WTC11 (cell line): ENCODE measurements around the gene MYOM1. TPM values are rescaled to one million over a fixed set of nuclear protein-coding genes. Genes with fewer than 3 reads are reported as not detected.

ENCODE experiments used
- ATAC-seq: fragments of 200-7000 bp; cut with Tn5 transposase; 2 replicates; pipeline ENCODE4 v1.10.0; 2021; ENCODE audit warnings: mild to moderate bottlenecking, moderate library complexity
- CTCF ChIA-PET: fragments of 300-600 bp; sonication (Branson Sonifier 250); formaldehyde crosslinking; loops from one replicate; lab custom pipeline; 2021; ENCODE audit warnings: antibody characterized with exemption; lab: Charles Lee
- POLR2A ChIA-PET: fragments of 350-600 bp; sonication (Branson Sonifier 250); formaldehyde crosslinking; loops from one replicate; lab custom pipeline; 2021; ENCODE audit warnings: antibody characterized with exemption; lab: Charles Lee
- DNase-seq: peaks from one replicate; pipeline ENCODE4 v3.0.0; 2021; ENCODE audit warnings: low spot score
- H3K27ac Mint-ChIP-seq: 2 replicates; pipeline ENCODE4 v1.8.0; 2021; ENCODE audit warnings: mixed read lengths
- H3K27me3 Mint-ChIP-seq: 2 replicates; pipeline ENCODE4 v1.8.0; 2021; ENCODE audit warnings: low read depth, mild to moderate bottlenecking, moderate library complexity, mixed read lengths
- H3K36me3 Mint-ChIP-seq: 2 replicates; pipeline ENCODE4 v1.8.0; 2021; ENCODE audit warnings: mixed read lengths
- H3K4me1 Mint-ChIP-seq: 2 replicates; pipeline ENCODE4 v1.8.0; 2022; ENCODE audit warnings: mixed read lengths
- H3K4me3 Mint-ChIP-seq: 2 replicates; pipeline ENCODE4 v1.8.0; 2021; ENCODE audit warnings: mild to moderate bottlenecking, moderate library complexity, mixed read lengths
- H3K9me3 Mint-ChIP-seq: 2 replicates; pipeline ENCODE4 v1.8.0; 2021; ENCODE audit warnings: mixed read lengths
- CBFB ChIP-seq: sonication (generic); formaldehyde crosslinking; IDR thresholded peaks from 2 replicates; pipeline ENCODE4 v1.8.1; 2022; ENCODE audit warnings: mild to moderate bottlenecking, low read depth, missing genetic modification reagents
- ESRRA ChIP-seq: sonication (generic); formaldehyde crosslinking; IDR thresholded peaks from 2 replicates; pipeline ENCODE4 v1.8.1; 2022; ENCODE audit warnings: mild to moderate bottlenecking, missing genetic modification reagents, borderline replicate concordance
- ETV6 ChIP-seq: sonication (generic); formaldehyde crosslinking; IDR thresholded peaks from 2 replicates; pipeline ENCODE4 v1.8.1; 2022; ENCODE audit warnings: mild to moderate bottlenecking, missing genetic modification reagents
- HMGXB4 ChIP-seq: sonication (generic); formaldehyde crosslinking; IDR thresholded peaks from 2 replicates; pipeline ENCODE4 v1.8.1; 2023; ENCODE audit warnings: mild to moderate bottlenecking, moderate library complexity, missing genetic modification reagents
- JAZF1 ChIP-seq: fragments of 250-450 bp; sonication (Bioruptor Pico); IDR thresholded peaks from 2 replicates; pipeline ENCODE4 v1.9.0; 2021; ENCODE audit warnings: moderate library complexity, mild to moderate bottlenecking, inconsistent platforms
- RORB ChIP-seq: fragments of 250-450 bp; sonication (Bioruptor Pico); IDR thresholded peaks from 2 replicates; pipeline ENCODE4 v1.9.0; 2021; ENCODE audit warnings: mild to moderate bottlenecking
- SMAD4 ChIP-seq: sonication (generic); formaldehyde crosslinking; IDR thresholded peaks from 2 replicates; pipeline ENCODE4 v1.8.0; 2022; ENCODE audit warnings: mild to moderate bottlenecking, missing genetic modification reagents
- STAT6 ChIP-seq: sonication (generic); formaldehyde crosslinking; conservative IDR thresholded peaks from 2 replicates; pipeline ENCODE4 v1.8.1; 2023; ENCODE audit warnings: mild to moderate bottlenecking, low read depth, missing genetic modification reagents, moderate library complexity
- ZNF232 ChIP-seq: sonication (generic); formaldehyde crosslinking; IDR thresholded peaks from 2 replicates; pipeline ENCODE4 v1.8.0; 2022; ENCODE audit warnings: mild to moderate bottlenecking, missing genetic modification reagents
- ZNF396 ChIP-seq: fragments of 250-450 bp; sonication (Bioruptor Pico); IDR thresholded peaks from 2 replicates; pipeline ENCODE4 v1.8.0; 2021; ENCODE audit warnings: mild to moderate bottlenecking, moderate library complexity, borderline replicate concordance
- ZSCAN18 ChIP-seq: fragments of 250-450 bp; sonication (Bioruptor Pico); IDR thresholded peaks from 2 replicates; pipeline ENCODE4 v2.1.2; 2022; ENCODE audit warnings: mild to moderate bottlenecking, moderate library complexity
- total RNA-seq: library from RNA; stranded (reverse); gene quantifications from 3 replicates; pipeline ENCODE4 v1.2.3, GENCODE V29; 2021
- TF ChIP-seq, protein P1 (sequence below): sonication (generic); formaldehyde crosslinking; IDR thresholded peaks from 2 replicates; pipeline ENCODE4 v1.8.1; 2023; ENCODE audit warnings: mild to moderate bottlenecking, missing genetic modification reagents, moderate library complexity
- TF ChIP-seq, protein P2 (sequence below): sonication (generic); formaldehyde crosslinking; IDR thresholded peaks from 2 replicates; pipeline ENCODE4 v1.8.0; 2022; ENCODE audit warnings: missing genetic modification reagents
- TF ChIP-seq, protein P3 (sequence below): sonication (generic); formaldehyde crosslinking; IDR thresholded peaks from 2 replicates; pipeline ENCODE4 v1.8.1; 2022; ENCODE audit warnings: low read depth, missing genetic modification reagents, borderline replicate concordance
- TF ChIP-seq, protein P4 (sequence below): sonication (generic); formaldehyde crosslinking; IDR thresholded peaks from 2 replicates; pipeline ENCODE4 v1.8.1; 2022; ENCODE audit warnings: missing genetic modification reagents, borderline replicate concordance
- TF ChIP-seq, protein P5 (sequence below): sonication (generic); formaldehyde crosslinking; IDR thresholded peaks from 2 replicates; pipeline ENCODE4 v1.8.0; 2022; ENCODE audit warnings: mild to moderate bottlenecking, missing genetic modification reagents
- TF ChIP-seq, protein P6 (sequence below): sonication (generic); formaldehyde crosslinking; IDR thresholded peaks from 2 replicates; pipeline ENCODE4 v1.8.0; 2022; ENCODE audit warnings: mild to moderate bottlenecking, missing genetic modification reagents

MYOM1 gene
- total RNA-seq, 1 experiment from 2014 or later: 0.35 TPM

GRCh38 chr18:3207565-3207964 lies 12.2 kb downstream of the MYOM1 start:
- Mint-ChIP-seq H3K27me3 (no peaks in the 10 kb centered on the region), H3K27ac (no peak overlapping the region), H3K9me3 (peaks cover 22% of the 10 kb centered on the region), H3K4me3 (no peak overlapping the region), H3K4me1 (peaks cover 9% of the 10 kb centered on the region), H3K36me3 (no peaks in the 10 kb centered on the region)
- ChIA-PET CTCF (interaction anchor here (1.1 kb wide), 1 partner anchor 39 kb away, joined by 4 read pairs; no protein-coding TSS in a partner anchor), POLR2A (no interaction called here)
- TF ChIP-seq, protein P1, sequence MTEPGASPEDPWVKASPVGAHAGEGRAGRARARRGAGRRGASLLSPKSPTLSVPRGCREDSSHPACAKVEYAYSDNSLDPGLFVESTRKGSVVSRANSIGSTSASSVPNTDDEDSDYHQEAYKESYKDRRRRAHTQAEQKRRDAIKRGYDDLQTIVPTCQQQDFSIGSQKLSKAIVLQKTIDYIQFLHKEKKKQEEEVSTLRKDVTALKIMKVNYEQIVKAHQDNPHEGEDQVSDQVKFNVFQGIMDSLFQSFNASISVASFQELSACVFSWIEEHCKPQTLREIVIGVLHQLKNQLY (CRISPR knock-in tag): no peak
- TF ChIP-seq CBFB (CRISPR knock-in tag) (no peak), SMAD4 (no peak)
- TF ChIP-seq, protein P2, sequence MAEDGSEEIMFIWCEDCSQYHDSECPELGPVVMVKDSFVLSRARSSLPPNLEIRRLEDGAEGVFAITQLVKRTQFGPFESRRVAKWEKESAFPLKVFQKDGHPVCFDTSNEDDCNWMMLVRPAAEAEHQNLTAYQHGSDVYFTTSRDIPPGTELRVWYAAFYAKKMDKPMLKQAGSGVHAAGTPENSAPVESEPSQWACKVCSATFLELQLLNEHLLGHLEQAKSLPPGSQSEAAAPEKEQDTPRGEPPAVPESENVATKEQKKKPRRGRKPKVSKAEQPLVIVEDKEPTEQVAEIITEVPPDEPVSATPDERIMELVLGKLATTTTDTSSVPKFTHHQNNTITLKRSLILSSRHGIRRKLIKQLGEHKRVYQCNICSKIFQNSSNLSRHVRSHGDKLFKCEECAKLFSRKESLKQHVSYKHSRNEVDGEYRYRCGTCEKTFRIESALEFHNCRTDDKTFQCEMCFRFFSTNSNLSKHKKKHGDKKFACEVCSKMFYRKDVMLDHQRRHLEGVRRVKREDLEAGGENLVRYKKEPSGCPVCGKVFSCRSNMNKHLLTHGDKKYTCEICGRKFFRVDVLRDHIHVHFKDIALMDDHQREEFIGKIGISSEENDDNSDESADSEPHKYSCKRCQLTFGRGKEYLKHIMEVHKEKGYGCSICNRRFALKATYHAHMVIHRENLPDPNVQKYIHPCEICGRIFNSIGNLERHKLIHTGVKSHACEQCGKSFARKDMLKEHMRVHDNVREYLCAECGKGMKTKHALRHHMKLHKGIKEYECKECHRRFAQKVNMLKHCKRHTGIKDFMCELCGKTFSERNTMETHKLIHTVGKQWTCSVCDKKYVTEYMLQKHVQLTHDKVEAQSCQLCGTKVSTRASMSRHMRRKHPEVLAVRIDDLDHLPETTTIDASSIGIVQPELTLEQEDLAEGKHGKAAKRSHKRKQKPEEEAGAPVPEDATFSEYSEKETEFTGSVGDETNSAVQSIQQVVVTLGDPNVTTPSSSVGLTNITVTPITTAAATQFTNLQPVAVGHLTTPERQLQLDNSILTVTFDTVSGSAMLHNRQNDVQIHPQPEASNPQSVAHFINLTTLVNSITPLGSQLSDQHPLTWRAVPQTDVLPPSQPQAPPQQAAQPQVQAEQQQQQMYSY (CRISPR knock-in tag): no peak
- ATAC-seq: no peak
- DNase-seq: no peak

DNA sequence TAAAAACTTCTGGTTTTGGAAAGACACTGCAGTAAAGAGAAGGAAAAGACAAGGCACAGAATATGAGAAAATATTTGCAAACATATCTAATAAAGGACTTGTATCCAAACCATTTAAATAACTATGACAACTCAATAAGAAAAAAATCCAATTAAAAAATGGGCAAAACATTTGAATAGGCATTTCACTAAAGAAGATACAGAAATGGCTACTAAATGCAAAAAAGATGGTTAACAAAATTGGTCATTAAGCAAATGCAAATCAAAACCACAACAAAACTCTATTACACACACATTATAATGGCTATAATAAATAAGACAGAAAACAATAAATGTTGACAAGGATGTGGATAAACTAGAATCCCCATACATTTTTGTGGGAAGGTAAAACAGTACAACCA lies 14.5 kb downstream of the MYOM1 start:
- ATAC-seq: no peak
- ChIA-PET POLR2A (no interaction called here), CTCF (no interaction called here)
- H3K4me1 Mint-ChIP-seq: no peaks in the 10 kb centered on the region
- no peak for DNase-seq
- H3K36me3 Mint-ChIP-seq: no peaks in the 10 kb centered on the region
- H3K27me3 Mint-ChIP-seq: no peaks in the 10 kb centered on the region
- peaks cover 22% of the 10 kb centered on the region for H3K9me3 Mint-ChIP-seq
- H3K4me3 Mint-ChIP-seq: no peak overlapping the region
- TF ChIP-seq ESRRA (CRISPR knock-in tag) (no peak), ETV6 (CRISPR knock-in tag) (no peak), STAT6 (no peak), ZNF396 (no peak), HMGXB4 (CRISPR knock-in tag) (no peak), JAZF1 (CRISPR knock-in tag) (no peak), ZNF232 (CRISPR knock-in tag) (no peak), RORB (no peak), ZSCAN18 (CRISPR knock-in tag) (no peak)
- TF ChIP-seq, protein P3, sequence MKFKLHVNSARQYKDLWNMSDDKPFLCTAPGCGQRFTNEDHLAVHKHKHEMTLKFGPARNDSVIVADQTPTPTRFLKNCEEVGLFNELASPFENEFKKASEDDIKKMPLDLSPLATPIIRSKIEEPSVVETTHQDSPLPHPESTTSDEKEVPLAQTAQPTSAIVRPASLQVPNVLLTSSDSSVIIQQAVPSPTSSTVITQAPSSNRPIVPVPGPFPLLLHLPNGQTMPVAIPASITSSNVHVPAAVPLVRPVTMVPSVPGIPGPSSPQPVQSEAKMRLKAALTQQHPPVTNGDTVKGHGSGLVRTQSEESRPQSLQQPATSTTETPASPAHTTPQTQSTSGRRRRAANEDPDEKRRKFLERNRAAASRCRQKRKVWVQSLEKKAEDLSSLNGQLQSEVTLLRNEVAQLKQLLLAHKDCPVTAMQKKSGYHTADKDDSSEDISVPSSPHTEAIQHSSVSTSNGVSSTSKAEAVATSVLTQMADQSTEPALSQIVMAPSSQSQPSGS (CRISPR knock-in tag): no peak
- TF ChIP-seq, protein P4, sequence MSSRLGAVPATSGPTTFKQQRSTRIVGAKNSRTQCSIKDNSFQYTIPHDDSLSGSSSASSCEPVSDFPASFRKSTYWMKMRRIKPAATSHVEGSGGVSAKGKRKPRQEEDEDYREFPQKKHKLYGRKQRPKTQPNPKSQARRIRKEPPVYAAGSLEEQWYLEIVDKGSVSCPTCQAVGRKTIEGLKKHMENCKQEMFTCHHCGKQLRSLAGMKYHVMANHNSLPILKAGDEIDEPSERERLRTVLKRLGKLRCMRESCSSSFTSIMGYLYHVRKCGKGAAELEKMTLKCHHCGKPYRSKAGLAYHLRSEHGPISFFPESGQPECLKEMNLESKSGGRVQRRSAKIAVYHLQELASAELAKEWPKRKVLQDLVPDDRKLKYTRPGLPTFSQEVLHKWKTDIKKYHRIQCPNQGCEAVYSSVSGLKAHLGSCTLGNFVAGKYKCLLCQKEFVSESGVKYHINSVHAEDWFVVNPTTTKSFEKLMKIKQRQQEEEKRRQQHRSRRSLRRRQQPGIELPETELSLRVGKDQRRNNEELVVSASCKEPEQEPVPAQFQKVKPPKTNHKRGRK (CRISPR knock-in tag): no peak
- TF ChIP-seq, protein P5, sequence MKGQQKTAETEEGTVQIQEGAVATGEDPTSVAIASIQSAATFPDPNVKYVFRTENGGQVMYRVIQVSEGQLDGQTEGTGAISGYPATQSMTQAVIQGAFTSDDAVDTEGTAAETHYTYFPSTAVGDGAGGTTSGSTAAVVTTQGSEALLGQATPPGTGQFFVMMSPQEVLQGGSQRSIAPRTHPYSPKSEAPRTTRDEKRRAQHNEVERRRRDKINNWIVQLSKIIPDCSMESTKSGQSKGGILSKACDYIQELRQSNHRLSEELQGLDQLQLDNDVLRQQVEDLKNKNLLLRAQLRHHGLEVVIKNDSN (CRISPR knock-in tag): no peak
- TF ChIP-seq, protein P6, sequence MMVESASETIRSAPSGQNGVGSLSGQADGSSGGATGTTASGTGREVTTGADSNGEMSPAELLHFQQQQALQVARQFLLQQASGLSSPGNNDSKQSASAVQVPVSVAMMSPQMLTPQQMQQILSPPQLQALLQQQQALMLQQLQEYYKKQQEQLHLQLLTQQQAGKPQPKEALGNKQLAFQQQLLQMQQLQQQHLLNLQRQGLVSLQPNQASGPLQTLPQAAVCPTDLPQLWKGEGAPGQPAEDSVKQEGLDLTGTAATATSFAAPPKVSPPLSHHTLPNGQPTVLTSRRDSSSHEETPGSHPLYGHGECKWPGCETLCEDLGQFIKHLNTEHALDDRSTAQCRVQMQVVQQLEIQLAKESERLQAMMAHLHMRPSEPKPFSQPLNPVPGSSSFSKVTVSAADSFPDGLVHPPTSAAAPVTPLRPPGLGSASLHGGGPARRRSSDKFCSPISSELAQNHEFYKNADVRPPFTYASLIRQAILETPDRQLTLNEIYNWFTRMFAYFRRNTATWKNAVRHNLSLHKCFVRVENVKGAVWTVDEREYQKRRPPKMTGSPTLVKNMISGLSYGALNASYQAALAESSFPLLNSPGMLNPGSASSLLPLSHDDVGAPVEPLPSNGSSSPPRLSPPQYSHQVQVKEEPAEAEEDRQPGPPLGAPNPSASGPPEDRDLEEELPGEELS (CRISPR knock-in tag): no peak
- H3K27ac Mint-ChIP-seq: no peak overlapping the region
